Measurements from ENCODE around the gene CKS2. TPM values are rescaled to one million over a fixed set of nuclear protein-coding genes. Genes with fewer than 3 reads are reported as not detected.

Gene CKS2
- polyA plus RNA-seq, 1 donor: 28.3 TPM

Other genes starting within 250 kb of the CKS2 start
- gene SHC3, start 132.4 kb upstream of the CKS2 start, polyA plus RNA-seq (ENCODE audit: insufficient read length): 0.61 TPM
- gene SECISBP2, start 7.3 kb downstream of the CKS2 start, polyA plus RNA-seq (ENCODE audit: insufficient read length): 41.5 TPM
- gene SEMA4D, start 186.9 kb downstream of the CKS2 start, polyA plus RNA-seq (ENCODE audit: insufficient read length): 21.1 TPM

Measured in forelimb muscle (tissue), 1 donor.